ENCODE results near the gene VPS13D.

Gene VPS13D

DNA sequence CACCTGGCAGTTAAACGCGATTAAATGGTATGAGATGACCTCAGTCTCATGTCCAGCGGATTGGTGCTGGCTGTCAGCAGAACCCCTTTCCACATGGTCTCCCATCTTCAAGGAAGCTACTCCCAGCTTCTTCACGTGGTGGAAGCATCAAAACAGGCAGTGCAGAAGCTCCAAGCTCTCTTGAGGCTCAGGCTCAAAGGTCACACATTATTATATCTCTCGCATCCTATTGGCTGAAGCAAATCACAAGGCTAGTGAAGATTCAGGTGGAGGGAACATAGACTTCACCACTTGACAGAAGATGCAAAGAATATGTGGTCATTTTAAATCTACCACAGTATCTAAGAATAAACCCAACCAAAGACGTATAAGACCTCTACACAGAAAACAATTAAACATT lies 181.9 kb downstream of the VPS13D start:
- TF ChIP-seq, protein P1, sequence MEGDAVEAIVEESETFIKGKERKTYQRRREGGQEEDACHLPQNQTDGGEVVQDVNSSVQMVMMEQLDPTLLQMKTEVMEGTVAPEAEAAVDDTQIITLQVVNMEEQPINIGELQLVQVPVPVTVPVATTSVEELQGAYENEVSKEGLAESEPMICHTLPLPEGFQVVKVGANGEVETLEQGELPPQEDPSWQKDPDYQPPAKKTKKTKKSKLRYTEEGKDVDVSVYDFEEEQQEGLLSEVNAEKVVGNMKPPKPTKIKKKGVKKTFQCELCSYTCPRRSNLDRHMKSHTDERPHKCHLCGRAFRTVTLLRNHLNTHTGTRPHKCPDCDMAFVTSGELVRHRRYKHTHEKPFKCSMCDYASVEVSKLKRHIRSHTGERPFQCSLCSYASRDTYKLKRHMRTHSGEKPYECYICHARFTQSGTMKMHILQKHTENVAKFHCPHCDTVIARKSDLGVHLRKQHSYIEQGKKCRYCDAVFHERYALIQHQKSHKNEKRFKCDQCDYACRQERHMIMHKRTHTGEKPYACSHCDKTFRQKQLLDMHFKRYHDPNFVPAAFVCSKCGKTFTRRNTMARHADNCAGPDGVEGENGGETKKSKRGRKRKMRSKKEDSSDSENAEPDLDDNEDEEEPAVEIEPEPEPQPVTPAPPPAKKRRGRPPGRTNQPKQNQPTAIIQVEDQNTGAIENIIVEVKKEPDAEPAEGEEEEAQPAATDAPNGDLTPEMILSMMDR (IDR thresholded peaks at IDR 0.05; ENCODE audit: control insufficient read depth, extremely low read depth, insufficient read depth): no peak
- DNase-seq (ENCODE audit: low read depth): no peak
- H3K4me3 ChIP-seq (ENCODE audit: low read depth, low read length): no peak overlapping the region

DNA sequence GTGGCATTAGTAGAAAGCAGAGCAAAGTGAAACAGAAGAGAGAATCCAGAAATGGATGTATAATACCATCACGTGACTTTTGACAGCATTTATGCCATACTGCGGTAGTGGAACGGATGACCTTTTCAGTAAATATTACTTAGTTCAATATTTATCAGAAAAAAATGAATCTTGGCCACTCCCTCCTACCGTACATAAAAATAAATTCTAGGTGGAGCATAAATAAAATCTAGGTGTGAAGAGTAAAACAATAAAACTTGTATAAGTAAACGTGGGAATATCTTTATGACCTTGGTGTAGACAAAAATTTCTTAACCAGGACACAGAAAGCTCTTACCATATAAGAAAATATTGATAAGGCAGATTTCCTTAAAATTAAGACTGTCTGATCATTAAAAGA lies 182.6 kb downstream of the VPS13D start:
- no peak overlapping the region for H3K4me3 ChIP-seq (ENCODE audit: low read depth, low read length)
- TF ChIP-seq, protein P1 (IDR thresholded peaks at IDR 0.05; ENCODE audit: control insufficient read depth, extremely low read depth, insufficient read depth): no peak
- no peak for DNase-seq (ENCODE audit: low read depth)

DNA sequence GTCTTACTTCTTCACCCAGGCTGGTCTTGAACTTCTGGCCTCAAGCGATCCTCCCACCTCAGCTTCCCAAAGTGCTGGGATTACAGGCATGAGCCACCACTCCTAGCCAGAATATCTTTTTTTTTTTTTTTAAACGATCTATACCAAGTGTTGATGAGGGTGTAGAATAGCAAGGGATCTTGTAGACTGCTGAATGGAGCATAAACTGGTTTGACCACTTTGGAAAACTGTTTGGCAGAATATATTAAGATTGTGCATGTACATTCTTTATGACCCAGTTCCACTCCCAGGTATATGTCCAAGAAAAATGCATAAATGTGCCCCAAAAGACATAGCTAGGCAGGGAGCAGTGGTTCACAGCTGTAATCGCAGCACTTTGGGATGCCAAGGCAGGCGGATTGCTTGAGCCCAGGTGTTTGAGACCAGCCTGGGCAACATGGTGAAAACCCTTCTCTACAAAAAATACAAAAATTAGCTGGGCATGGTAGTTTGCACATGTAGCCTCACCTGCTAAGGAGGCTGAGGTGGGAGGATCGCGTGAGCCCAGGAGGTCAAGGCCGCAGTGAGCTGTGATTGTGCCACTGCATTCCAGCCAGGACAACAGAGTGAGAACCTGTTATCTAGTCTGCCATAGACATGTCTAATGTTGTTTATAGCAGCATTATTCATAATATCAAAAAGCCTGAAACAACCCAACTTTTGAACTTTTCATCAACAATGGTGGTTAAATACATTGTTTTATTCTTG lies 184.0 kb downstream of the VPS13D start:
- DNase-seq (ENCODE audit: low read depth): peak; percentile 78
- TF ChIP-seq, protein P1 (IDR thresholded peaks at IDR 0.05; ENCODE audit: control insufficient read depth, extremely low read depth, insufficient read depth): no peak
- no peak overlapping the region for H3K4me3 ChIP-seq (ENCODE audit: low read depth, low read length)

DNA sequence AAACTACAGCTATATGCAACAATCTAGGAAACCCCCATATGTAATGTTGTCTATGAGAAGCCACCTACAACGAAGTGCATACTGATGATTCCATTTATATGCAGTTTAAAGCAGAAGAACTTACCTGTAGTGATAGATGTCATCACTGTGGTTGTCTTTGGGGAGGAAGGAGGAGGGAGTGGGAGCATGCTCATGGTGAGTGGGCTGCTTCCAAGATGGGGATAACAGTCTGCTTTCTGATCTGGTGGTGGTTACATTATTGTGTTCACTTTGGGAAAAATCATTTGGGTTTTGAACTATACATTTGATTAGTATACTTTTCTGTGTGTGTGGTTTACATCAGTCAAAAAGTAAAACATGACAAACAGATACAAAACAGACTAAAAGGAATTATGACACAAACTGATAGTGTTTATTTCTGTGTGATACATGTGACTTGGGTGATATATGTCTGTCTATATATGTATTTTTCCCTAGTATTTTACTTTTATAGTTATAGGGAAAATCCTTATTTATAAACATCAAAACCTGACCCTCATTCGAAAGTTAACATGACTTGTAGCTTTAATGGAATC lies 184.7 kb downstream of the VPS13D start:
- DNase-seq (ENCODE audit: low read depth): no peak
- H3K4me3 ChIP-seq (ENCODE audit: low read depth, low read length): no peak overlapping the region
- TF ChIP-seq, protein P1 (IDR thresholded peaks at IDR 0.05; ENCODE audit: control insufficient read depth, extremely low read depth, insufficient read depth): no peak

DNA sequence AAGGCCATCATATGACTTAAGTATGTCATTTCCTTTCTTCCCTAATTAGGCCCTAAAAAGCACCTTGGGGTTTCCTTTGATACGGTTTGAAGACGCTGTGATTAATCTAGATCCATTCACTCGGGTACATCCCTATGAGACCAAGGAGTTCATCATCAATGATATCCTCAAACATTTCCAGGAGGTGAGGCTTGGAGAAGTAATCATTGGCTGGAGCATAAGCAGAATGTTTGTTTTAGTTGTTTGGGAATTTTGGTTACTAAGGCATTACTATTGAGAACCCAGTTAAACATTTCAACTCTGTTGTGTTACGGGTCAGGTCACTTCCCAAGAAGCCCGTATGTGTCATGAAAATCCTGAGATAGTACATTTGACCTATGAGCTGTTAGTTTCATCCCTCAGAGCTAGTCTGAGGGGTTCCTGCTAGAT lies 185.2 kb downstream of the VPS13D start:
- DNase-seq (ENCODE audit: low read depth): no peak
- H3K4me3 ChIP-seq (ENCODE audit: low read depth, low read length): no peak overlapping the region
- TF ChIP-seq, protein P1 (IDR thresholded peaks at IDR 0.05; ENCODE audit: control insufficient read depth, extremely low read depth, insufficient read depth): no peak

DNA sequence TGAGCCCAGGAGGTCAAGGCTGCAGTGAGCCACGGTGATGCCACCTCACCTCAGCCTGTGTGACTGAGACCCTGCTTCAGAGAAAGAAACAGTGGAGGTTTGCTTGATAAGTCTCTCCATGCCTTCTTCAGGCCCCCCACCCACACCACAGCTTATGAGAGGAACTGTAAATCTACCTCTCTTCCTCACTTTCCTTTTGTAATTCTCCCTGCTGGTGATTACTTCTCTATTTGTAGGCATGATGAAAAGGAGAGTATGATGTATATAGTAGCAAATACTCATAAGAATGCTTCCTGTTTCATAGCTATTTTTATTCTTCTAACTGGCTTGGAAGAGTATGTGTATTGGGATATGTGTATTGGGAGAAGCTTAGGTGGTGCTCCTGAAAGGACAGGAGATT lies 186.3 kb downstream of the VPS13D start:
- H3K4me3 ChIP-seq (ENCODE audit: low read depth, low read length): no peak overlapping the region
- TF ChIP-seq, protein P1 (IDR thresholded peaks at IDR 0.05; ENCODE audit: control insufficient read depth, extremely low read depth, insufficient read depth): no peak
- DNase-seq (ENCODE audit: low read depth): no peak

Measured in LNCaP clone FGC (cell line).